Activated CD4-positive, alpha-beta T cell treated with anti-CD3 and anti-CD28 coated beads, Interleukin-2, Interleukin-6, amounts not matched to agents 100 ng/mL and 50 ng/mL, durations not matched to agents 16 hours and 8 hours (primary cell): ENCODE results near the gene PRKG1.
A peak's percentile ranks its signal among the peaks of the same experiment; 100 is the strongest.

Experiments
- DNase-seq: peaks from one replicate; pipeline ENCODE4 v3.0.0-alpha.2; 2020

The PRKG1 gene

DNA sequence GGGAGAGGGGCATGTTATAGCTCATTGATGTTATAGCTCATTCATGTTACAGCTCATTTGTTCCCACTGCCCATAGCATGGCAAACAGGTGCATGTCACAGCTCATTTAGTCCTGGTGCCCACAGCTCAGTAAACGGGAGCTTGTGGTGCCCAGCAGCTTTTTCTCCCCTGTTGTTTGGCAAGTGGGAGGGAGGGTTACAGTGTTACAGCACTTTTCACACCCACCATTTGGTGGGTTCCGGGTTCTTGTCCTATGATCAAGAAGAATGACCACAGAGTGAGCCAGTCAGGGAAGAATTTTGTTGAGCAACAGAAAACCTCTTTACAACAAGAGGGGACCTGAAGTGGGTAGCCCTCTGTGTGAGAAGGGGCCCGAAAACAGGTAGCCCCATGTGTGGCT lies 787.9 kb downstream of the PRKG1 start:
- no peak for DNase-seq

- DNase-seq, result no peak
These were observed 793.7 kb downstream of the PRKG1 start for GRCh38 chr10:51867956-51868355.

DNA sequence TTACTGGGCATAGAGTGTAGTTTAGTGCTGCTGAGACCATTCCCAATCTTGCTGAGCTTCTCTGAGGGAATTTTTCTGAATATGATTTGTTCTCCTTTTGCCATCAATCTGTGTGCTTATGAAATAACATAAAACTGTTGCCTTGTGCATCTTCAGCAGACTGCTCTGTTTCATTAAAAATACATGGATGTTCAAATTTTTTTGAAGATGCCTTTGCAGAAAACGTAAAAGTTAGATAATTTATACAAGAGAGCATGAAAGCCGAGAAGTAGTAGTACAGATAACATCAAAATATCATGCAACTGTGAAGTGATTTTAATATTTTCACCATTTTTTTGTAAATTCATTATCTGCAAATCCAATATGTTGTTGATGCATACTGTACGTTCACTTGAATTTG lies 799.8 kb downstream of the PRKG1 start:
- no peak for DNase-seq

- no peak for DNase-seq
These were observed 801.3 kb downstream of the PRKG1 start for GRCh38 chr10:51875610-51876009.

DNA sequence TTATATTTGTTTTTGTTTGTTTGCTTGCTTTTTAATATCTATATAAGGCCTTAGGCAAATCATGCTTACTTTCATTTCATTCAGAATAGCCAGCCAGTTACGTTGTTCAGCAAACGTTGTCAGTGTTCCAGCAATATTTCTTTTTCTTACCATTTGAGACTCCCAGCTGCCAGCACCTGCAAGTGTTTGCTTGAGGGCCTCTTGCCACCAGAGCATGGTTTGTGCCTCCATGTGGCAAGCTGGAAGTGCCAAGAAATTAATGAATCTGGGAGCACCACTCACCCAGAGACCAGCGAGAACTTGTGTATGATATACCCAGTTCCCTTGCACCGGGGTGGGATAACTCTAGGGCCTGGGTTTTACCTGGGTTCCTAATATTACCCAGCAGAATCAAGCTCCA lies 802.2 kb downstream of the PRKG1 start:
- DNase-seq, result no peak

DNA sequence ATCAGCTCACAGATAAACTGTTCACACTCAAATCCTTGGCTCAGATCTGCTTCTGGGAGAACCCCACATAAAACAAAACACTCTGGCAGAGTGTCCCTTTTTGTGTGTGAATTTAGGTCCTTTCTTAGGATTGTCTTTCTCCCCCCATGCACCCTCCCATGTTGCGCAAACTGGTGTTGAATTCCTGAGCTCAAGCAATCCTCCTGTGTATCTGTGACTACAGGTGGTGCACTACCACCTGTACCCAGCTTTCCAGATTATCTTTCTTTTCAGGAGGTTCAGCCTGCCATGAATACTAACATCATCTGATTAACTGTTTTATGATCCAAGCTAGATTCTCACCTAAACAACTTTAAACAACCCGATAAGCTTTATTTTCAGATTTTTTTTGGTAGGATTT lies 802.7 kb downstream of the PRKG1 start:
- DNase-seq, result no peak

DNA sequence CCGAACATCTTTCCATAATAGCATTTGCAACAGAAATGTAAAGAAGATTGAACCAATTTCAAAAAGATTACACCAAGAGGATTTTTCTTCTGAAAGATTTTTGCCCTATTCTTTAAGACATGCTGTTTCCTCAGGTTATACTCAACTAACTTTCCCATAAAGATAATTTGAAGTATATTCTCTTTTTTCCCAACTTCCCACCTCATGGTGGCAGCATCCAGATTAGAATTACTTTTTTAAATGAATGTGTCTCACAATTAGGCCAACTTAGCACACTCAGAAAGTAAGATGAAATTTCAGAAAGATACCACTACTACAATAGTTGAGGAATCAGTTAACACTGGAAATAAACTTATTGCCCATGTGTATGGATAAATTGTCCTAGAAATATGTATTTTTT lies 803.3 kb downstream of the PRKG1 start:
- DNase-seq, result no peak

- no peak for DNase-seq
These were observed 804.4 kb downstream of the PRKG1 start for GRCh38 chr10:51878695-51879094.

DNA sequence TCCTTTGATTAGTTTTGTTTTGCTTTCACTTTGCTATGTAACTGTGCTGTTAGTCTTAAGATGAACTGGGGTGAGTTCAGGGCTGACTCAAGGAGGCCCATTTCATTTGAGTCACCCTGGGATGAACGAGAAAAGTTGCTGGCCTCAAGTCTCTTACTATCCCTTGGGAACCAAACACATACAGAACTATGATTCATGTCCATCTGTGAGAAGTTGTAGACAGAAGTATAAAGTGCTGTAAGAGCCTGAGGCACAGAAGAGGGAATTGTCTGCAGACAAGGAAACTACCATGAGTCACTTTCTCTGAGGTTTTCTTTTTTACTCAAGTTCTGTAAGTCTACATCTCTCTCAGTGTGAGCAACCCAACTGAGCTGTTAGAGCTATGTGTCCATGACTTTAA lies 805.0 kb downstream of the PRKG1 start:
- DNase-seq, result peak; percentile 51

GRCh38 chr10:51881213-51881612 lies 806.9 kb downstream of the PRKG1 start:
- DNase-seq, result no peak

DNA sequence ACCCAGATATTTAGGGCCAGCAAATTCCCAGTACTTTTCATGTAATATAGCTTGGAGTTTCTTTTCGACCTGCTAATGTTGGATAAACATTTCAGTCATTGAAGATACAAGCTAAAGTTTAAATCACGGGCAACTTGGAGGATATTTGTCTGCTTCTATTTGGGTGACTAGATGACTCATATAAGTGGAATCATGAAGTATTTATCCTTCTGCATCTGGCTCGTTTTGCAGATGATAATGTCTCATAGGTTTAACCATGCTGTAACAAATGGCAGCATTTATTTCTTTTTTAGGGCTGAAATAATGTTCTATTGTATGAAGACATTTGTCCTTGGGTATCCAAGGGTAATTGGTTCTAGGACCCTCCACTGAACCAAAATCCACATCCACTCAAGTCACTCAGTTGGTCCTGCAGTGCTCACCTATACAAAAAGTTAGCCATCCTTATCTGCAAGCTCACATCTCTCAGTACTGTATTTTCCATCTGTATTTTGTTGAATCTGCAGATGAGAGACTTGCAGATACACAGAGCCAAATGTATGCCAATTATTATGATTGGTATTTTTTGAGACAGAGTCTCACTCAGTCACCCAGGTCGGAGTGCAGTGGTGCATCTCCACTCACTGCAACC lies 812.3 kb downstream of the PRKG1 start:
- no peak for DNase-seq

- DNase-seq, result no peak
These were observed 814.0 kb downstream of the PRKG1 start for GRCh38 chr10:51888263-51888662.

DNA sequence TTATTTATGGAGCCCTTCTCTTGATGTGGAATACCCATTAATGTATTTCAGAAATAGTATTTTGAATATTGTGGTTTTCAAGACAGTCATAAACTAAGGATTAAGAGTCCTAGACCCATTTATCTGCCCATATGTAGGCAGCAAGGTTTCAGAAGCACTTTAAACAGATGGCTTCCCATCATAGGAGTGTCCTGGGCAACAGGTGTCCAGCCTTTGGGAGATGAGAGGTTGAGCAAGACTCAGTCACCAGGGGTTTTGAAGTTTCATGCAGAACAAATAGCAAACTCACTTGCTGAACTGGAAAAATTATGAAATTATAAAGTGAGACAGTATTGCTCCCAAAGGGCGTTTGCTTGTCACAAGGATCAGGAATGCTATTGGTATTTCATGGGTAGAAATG lies 818.0 kb downstream of the PRKG1 start:
- DNase-seq, result no peak

- DNase-seq, result peak; percentile 15
These were observed 818.8 kb downstream of the PRKG1 start for GRCh38 chr10:51892965-51893658.

DNA sequence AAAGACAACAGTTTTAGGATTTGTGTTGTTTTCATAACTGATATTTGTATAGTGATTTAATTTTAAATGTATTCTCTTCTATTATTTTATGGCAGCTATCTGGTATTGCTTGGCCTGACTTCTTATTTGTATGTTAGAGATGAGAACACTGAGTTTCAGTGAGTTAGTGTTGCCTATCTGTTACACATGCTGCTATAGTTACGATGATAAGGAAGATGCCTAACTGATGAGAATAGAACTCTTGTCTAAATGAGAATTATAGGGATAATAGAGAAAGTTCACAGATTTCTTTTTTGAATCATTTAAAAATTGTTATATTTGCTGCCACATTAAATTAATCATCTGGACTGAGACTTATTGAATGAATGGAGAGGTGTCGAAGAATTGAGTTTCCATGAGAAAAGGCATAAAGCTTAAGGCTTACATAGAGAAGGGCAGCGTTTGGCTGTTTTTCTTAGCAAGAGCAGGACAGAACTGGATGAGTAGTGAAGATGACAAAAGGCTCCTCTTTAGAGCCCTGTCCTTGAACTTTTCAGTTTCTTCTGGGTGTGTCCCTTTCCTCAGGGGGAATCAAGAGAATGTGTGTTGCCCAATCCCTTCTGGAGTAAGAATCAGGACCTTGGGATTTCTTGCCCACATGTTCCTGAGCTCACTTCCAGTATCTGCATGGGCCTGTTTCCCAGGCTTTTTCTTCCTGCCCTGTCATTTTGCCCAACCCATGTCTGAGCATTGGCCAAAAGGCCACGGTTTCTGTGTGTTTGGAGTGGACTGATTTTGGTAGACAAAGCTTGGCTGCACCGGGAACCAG lies 820.7 kb downstream of the PRKG1 start:
- no peak for DNase-seq

DNA sequence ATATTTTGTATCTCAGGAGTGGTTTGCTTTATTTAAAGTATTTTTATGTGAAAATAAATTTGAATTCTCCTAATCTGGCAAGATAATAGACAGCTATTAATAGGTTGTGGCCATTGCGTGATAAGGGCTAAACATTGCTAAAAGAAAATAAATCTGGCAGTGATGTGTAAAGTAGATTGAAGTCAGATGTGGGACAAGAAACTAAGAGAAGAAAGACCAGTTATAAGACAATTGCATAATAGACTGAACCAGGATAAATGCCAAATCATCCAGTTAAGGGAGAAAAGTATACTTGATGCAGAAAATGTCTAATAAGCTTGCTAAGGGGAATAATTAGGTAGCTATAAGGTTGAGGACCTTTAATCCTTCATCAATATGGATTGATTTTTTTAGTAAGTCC lies 822.6 kb downstream of the PRKG1 start:
- DNase-seq, result no peak

DNA sequence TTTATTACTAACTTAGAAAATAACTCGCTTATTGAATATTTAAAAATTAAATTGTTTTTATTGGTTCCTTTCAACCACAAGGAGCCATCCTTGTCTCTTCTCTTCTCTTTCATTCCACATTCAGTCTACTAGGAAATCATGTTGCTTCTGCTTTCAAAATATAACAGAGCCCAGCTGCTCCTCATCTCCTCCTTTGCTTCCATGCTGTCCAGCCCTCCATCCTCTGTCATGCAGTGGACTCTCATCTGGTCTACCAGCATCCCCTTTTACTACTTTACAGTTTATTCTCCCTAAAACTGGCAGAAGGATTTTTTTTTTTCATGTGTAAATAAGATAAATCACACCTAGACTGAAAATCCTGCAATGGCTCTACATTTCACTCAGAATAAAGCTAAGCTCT lies 823.3 kb downstream of the PRKG1 start:
- DNase-seq, result no peak

DNA sequence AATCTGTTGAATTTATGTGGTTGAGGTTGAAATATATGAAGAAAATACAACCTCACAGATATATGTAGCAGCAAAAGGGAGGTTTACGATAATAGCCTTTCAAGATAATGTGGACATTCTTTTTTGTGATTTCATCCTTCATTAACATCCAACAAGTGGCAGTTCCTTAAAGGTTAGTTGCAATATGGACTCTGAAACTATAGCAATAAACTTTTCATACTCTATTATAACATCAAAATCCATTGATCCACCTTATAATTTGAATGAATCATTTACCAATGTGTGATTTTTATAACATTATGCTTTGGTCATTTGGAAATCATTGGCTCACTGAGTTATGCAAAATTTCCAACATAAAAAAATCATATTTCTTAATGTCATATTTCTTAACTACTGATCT lies 825.9 kb downstream of the PRKG1 start:
- no peak for DNase-seq

DNA sequence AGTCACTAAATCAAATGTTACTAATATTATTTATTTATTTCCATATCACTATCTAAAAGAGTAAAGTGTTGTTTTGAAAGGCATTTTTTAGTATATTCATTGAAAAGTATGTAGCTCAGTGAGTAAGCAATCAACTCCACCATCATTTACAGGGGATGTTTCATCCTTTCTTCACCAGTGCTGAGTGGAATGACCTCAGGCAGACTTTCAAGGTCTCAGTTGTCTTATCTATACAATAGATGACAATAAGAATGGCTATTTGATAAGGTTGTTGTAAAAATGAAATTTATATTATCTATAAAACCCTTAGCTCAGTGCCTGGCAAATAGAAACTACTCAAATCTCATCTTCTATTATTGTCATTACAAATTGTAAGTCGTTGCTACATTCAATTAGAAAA lies 829.4 kb downstream of the PRKG1 start:
- DNase-seq, result no peak

DNA sequence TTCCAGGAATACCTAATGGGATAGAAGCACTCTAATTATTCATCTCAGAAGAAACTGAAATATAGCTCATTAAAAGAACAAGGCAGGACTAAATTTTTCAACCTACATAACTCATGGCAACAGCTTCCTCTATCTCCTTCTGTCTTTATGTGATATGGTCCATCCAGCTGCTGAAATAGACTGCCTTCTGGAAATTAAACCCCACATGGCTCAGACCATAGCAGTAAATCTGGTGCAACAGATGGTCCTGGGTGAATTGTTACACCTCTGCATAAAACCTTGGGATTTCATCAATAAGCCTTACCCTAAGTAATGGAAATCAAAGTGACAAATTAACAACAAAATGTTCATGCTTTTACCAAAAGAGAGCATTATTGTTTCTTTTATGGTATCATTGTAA lies 830.7 kb downstream of the PRKG1 start:
- no peak for DNase-seq

GRCh38 chr10:51907361-51907760 lies 833.1 kb downstream of the PRKG1 start:
- no peak for DNase-seq

DNA sequence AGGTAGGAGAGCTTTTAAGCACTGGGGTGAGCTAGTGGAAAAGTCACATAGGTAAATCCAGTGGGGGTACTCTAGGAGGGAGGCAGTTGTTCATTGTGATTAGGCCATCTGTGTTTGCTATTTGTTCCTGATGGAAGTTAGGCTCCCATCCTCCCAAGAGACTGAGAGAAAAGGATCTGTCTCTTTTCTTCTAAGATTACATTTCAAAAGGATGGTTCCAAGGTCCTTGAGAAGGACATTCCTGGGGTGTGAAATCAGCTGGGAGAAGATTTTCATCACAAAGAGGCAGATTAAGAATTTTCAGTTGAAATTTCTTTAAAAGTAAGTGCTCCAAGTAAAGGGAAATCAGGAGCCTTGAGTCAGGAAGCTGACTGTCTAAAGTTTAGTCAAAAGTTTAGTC lies 835.9 kb downstream of the PRKG1 start:
- no peak for DNase-seq

- no peak for DNase-seq
These were observed 836.3 kb downstream of the PRKG1 start for GRCh38 chr10:51910596-51910995.

GRCh38 chr10:51911723-51912122 lies 837.4 kb downstream of the PRKG1 start:
- no peak for DNase-seq
